ENCODE results near the gene P4HA1.

Gene P4HA1

GRCh38 chr10:73065441-73065840 lies 31.2 kb downstream of the P4HA1 start:
- in situ Hi-C loops (cut with MboI; ENCODE audit: low pct_unique_long_range_greater_than_20kb, low sequenced_read_pairs, unreplicated experiment), result loop anchor here (25.0 kb wide), 1 partner anchor 703 kb away; the partner anchor contains the start of gene DNAJB12
- no peak for TF ChIP-seq CTCF (IDR thresholded peaks at IDR 0.05; ENCODE audit: extremely low read depth, insufficient read depth, missing control alignments)
- DNase-seq (ENCODE audit: low spot score), result no peak

GRCh38 chr10:73061743-73062142 lies 34.9 kb downstream of the P4HA1 start:
- DNase-seq (ENCODE audit: low spot score), result no peak
- in situ Hi-C loops (cut with MboI; ENCODE audit: low pct_unique_long_range_greater_than_20kb, low sequenced_read_pairs, unreplicated experiment), result loop anchor here (25.0 kb wide), 1 partner anchor 699 kb away; the partner anchor contains the start of gene DNAJB12
- no peak for TF ChIP-seq CTCF (IDR thresholded peaks at IDR 0.05; ENCODE audit: extremely low read depth, insufficient read depth, missing control alignments)

GRCh38 chr10:73060738-73061635 lies 35.7 kb downstream of the P4HA1 start:
- peak; percentile 44 for TF ChIP-seq CTCF (IDR thresholded peaks at IDR 0.05; ENCODE audit: extremely low read depth, insufficient read depth, missing control alignments)
- DNase-seq (ENCODE audit: low spot score), result peak; percentile 30
- in situ Hi-C loops (cut with MboI; ENCODE audit: low pct_unique_long_range_greater_than_20kb, low sequenced_read_pairs, unreplicated experiment), result loop anchor here (25.0 kb wide), 1 partner anchor 699 kb away; the partner anchor contains the start of gene DNAJB12

GRCh38 chr10:73060173-73060572 lies 36.5 kb downstream of the P4HA1 start:
- TF ChIP-seq CTCF (IDR thresholded peaks at IDR 0.05; ENCODE audit: extremely low read depth, insufficient read depth, missing control alignments), result no peak
- DNase-seq (ENCODE audit: low spot score), result no peak
- in situ Hi-C loops (cut with MboI; ENCODE audit: low pct_unique_long_range_greater_than_20kb, low sequenced_read_pairs, unreplicated experiment), result loop anchor here (25.0 kb wide), 1 partner anchor 698 kb away; the partner anchor contains the start of gene DNAJB12

GRCh38 chr10:73058057-73058591 lies 38.5 kb downstream of the P4HA1 start:
- TF ChIP-seq CTCF (IDR thresholded peaks at IDR 0.05; ENCODE audit: extremely low read depth, insufficient read depth, missing control alignments), result no peak
- no peak for DNase-seq (ENCODE audit: low spot score)
- in situ Hi-C loops (cut with MboI; ENCODE audit: low pct_unique_long_range_greater_than_20kb, low sequenced_read_pairs, unreplicated experiment), result loop anchor here (25.0 kb wide), 1 partner anchor 696 kb away; the partner anchor contains the start of gene DNAJB12

- DNase-seq (ENCODE audit: low spot score), result peak; percentile 12
- in situ Hi-C loops (cut with MboI; ENCODE audit: low pct_unique_long_range_greater_than_20kb, low sequenced_read_pairs, unreplicated experiment), result loop anchor here (25.0 kb wide), 1 partner anchor 692 kb away; the partner anchor contains the start of gene DNAJB12
- TF ChIP-seq CTCF (IDR thresholded peaks at IDR 0.05; ENCODE audit: extremely low read depth, insufficient read depth, missing control alignments), result no peak
Measured at GRCh38 chr10:73054286-73054685, 42.4 kb downstream of the P4HA1 start.

All from GM13977 (cell line).